Panc1 (cell line): Measurements from ENCODE around the gene EIPR1.

Source experiments
- CTCF ChIP-seq: fragments of 450-650 bp; IDR thresholded peaks from 2 replicates; pipeline ENCODE4 v1.5.1; 2017; ENCODE audit warnings: mild to moderate bottlenecking
- POLR2AphosphoS5 ChIP-seq: IDR thresholded peaks from 2 replicates; pipeline ENCODE4 v1.6.1; 2012; ENCODE audit warnings: mild to moderate bottlenecking, low read depth, low read length, moderate library complexity
- REST ChIP-seq, 2 experiments: IDR thresholded peaks; 2 replicates each; pipeline ENCODE4 v1.6.1; 2011 to 2012; ENCODE audit warnings: low read depth in 2 of 2, control low read depth in 1 of 2, low read length in 1 of 2, mild to moderate bottlenecking in 1 of 2, moderate library complexity in 1 of 2; ENCODE audit not compliant: insufficient read depth in 1 of 2

- no peak for TF ChIP-seq CTCF
- TF ChIP-seq POLR2AphosphoS5 = no peak
- TF ChIP-seq REST (IDR thresholded peaks at IDR 0.05; ENCODE audit: insufficient read depth in 1 of 2, low read depth in 2 of 2, low read length in 1 of 2) = no peak
These were observed 185.3 kb downstream of the EIPR1 start for GRCh38 chr2:3192281-3192818.
